ENCODE data around the gene GALNT17. TPM values are rescaled to one million over a fixed set of nuclear protein-coding genes. Genes with fewer than 3 reads are reported as not detected.

Gene GALNT17
- total and polyA plus RNA-seq, 12 donors = 15.1 to 87.0 (median 55.4) TPM

- H3K4me3 ChIP-seq = no peak overlapping the region
- H3K4me1 ChIP-seq = peaks cover 0 to 11% (median 4%) of the 10 kb centered on the region in 9 donors
- TF ChIP-seq, protein P1, sequence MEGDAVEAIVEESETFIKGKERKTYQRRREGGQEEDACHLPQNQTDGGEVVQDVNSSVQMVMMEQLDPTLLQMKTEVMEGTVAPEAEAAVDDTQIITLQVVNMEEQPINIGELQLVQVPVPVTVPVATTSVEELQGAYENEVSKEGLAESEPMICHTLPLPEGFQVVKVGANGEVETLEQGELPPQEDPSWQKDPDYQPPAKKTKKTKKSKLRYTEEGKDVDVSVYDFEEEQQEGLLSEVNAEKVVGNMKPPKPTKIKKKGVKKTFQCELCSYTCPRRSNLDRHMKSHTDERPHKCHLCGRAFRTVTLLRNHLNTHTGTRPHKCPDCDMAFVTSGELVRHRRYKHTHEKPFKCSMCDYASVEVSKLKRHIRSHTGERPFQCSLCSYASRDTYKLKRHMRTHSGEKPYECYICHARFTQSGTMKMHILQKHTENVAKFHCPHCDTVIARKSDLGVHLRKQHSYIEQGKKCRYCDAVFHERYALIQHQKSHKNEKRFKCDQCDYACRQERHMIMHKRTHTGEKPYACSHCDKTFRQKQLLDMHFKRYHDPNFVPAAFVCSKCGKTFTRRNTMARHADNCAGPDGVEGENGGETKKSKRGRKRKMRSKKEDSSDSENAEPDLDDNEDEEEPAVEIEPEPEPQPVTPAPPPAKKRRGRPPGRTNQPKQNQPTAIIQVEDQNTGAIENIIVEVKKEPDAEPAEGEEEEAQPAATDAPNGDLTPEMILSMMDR (IDR thresholded peaks at IDR 0.05) = no peak
- no peak for ATAC-seq
- H3K36me3 ChIP-seq = no peaks in the 10 kb centered on the region
- H3K27ac ChIP-seq = no peak overlapping the region
- intact Hi-C loops (cut with DNase I) = loop anchor here in 1 of 10 donors (10.0 kb wide), 1 partner anchor 170 kb away; no protein-coding TSS in a partner anchor
- H3K9me3 ChIP-seq = peaks cover 0 to 4% (median 0%) of the 10 kb centered on the region in 11 donors
- no peak for DNase-seq
- H3K27me3 ChIP-seq = no peaks in the 10 kb centered on the region
- 40 to 50% methylated on average over 2 of the region's 2 CpGs for WGBS, 2 donors
These were observed 232.6 kb downstream of the GALNT17 start for GRCh38 chr7:71364551-71364950.

DNA sequence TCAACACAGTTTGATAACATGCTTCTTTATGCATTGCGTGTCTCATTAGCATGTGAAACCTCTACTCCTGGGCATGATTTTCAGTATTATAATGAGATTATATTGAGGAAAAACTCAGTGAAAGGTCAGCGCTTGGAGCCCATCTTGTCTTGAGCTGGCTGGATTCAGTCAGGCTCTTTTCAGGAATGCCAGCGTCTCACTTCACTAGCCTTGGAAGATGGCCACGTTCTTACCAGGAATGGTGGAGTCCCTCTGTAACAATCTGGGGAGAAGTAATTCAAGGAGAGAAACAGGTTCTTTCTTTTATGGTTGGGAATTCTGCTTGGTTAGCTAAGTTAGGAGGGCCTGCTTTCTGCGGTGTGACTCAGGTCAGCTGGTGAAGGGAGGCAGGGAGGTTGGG, 241.0 kb downstream of the GALNT17 start:
- Histone ChIP-seq H3K4me3 (no peak overlapping the region), H3K27me3 (no peaks in the 10 kb centered on the region), H3K9me3 (peaks cover 0 to 28% (median 0%) of the 10 kb centered on the region in 11 donors), H3K4me1 (no peaks in the 10 kb centered on the region), H3K36me3 (no peaks in the 10 kb centered on the region), H3K27ac (no peak overlapping the region)
- 87 to 92% methylated on average over 5 of the region's 5 CpGs for WGBS, 2 donors
- TF ChIP-seq, protein P1 (IDR thresholded peaks at IDR 0.05) = no peak
- DNase-seq (no peak), ATAC-seq (no peak)
- intact Hi-C loops (cut with DNase I) = loop anchor here in 1 of 10 donors (10.0 kb wide), 1 partner anchor 58 kb away; no protein-coding TSS in a partner anchor

DNA sequence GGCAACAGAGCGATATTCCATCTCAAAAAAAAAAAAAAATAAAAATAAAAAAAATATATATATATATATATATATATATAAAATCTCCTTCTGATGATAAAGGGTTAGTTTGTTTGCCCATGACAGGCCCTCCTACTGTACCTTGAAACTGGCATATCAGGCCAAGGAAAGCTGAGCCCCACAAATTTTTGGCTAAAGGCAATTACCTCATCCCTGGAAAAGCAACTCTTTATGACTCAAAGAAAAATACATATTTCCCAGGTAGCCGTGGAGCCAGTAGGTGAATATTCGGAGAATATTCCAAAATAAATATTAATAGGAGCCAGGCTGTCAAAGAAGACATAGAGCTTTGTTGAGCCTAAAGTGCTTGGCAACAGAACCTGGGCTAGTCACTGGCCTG, 245.1 kb downstream of the GALNT17 start:
- no peak for DNase-seq

GRCh38 chr7:71377469-71377868, 245.5 kb downstream of the GALNT17 start:
- intact Hi-C loops (cut with DNase I) = loop anchor here in 1 of 10 donors (10.0 kb wide), 1 partner anchor 63 kb away; no protein-coding TSS in a partner anchor
- Histone ChIP-seq H3K4me1 (no peaks in the 10 kb centered on the region), H3K27ac (no peak overlapping the region), H3K4me3 (no peak overlapping the region), H3K27me3 (no peaks in the 10 kb centered on the region), H3K9me3 (peaks cover 0 to 52% (median 0%) of the 10 kb centered on the region in 11 donors), H3K36me3 (no peaks in the 10 kb centered on the region)
- ATAC-seq (no peak), DNase-seq (no peak)
- 79% methylated on average over 3 of the region's 3 CpGs for WGBS, 2 donors
- TF ChIP-seq, protein P1 (IDR thresholded peaks at IDR 0.05) = no peak

More for the DNA sequence above, 245.1 kb downstream of the GALNT17 start:
- TF ChIP-seq, protein P1 (IDR thresholded peaks at IDR 0.05) = no peak
- Histone ChIP-seq H3K36me3 (no peaks in the 10 kb centered on the region), H3K9me3 (peaks cover 0 to 52% (median 0%) of the 10 kb centered on the region in 11 donors), H3K4me1 (no peaks in the 10 kb centered on the region), H3K4me3 (no peak overlapping the region), H3K27ac (no peak overlapping the region), H3K27me3 (no peaks in the 10 kb centered on the region)
- ATAC-seq = no peak
- 67 to 69% methylated on average over 3 of the region's 3 CpGs for WGBS, 2 donors
- intact Hi-C loops (cut with DNase I) = loop anchor here in 1 of 10 donors (10.0 kb wide), 1 partner anchor 62 kb away; no protein-coding TSS in a partner anchor
